HUES48 (cell line): ENCODE data around the gene CNTNAP2.

Experiments
- H3K27ac ChIP-seq: one replicate; pipeline ENCODE4 v1.7.0; 2013; ENCODE audit warnings: low read depth, low read length, inconsistent platforms
- H3K27me3 ChIP-seq: 2 replicates; pipeline ENCODE4 v1.6.1; 2013; ENCODE audit warnings: mild to moderate bottlenecking, low read length; ENCODE audit not compliant: control insufficient read depth, insufficient read depth
- H3K36me3 ChIP-seq: 2 replicates; pipeline ENCODE4 v1.6.1; 2013; ENCODE audit warnings: low read length; ENCODE audit not compliant: control insufficient read depth, insufficient read depth
- H3K4me1 ChIP-seq: 2 replicates; pipeline ENCODE4 v1.6.1; 2013; ENCODE audit warnings: mild to moderate bottlenecking, low read length; ENCODE audit not compliant: control insufficient read depth, insufficient read depth
- H3K4me3 ChIP-seq: 2 replicates; pipeline ENCODE4 v1.5.1; 2013; ENCODE audit warnings: mild to moderate bottlenecking, low read depth, low read length
- H3K9ac ChIP-seq: 2 replicates; pipeline ENCODE4 v1.6.1; 2013; ENCODE audit warnings: mild to moderate bottlenecking, low read depth, low read length, moderate library complexity
- H3K9me3 ChIP-seq: 2 replicates; pipeline ENCODE4 v1.6.1; 2013; ENCODE audit warnings: low read length; ENCODE audit not compliant: control insufficient read depth, insufficient read depth

Gene CNTNAP2

GRCh38 chr7:147483634-147484292, 1367.2 kb downstream of the CNTNAP2 start:
- H3K27me3 ChIP-seq, result no peaks in the 10 kb centered on the region
- H3K9me3 ChIP-seq, result no peaks in the 10 kb centered on the region
- H3K36me3 ChIP-seq, result no peaks in the 10 kb centered on the region
- H3K4me1 ChIP-seq, result no peaks in the 10 kb centered on the region
- H3K27ac ChIP-seq, result no peak overlapping the region
- H3K9ac ChIP-seq, result no peak overlapping the region
- H3K4me3 ChIP-seq, result no peak overlapping the region

- Histone ChIP-seq H3K27me3 (no peaks in the 10 kb centered on the region), H3K9ac (no peak overlapping the region), H3K36me3 (no peaks in the 10 kb centered on the region), H3K4me3 (no peak overlapping the region), H3K4me1 (no peaks in the 10 kb centered on the region), H3K9me3 (no peaks in the 10 kb centered on the region), H3K27ac (no peak overlapping the region)
These were observed 1369.1 kb downstream of the CNTNAP2 start for GRCh38 chr7:147485660-147486210.

- H3K36me3 ChIP-seq, result no peaks in the 10 kb centered on the region
- H3K27me3 ChIP-seq, result no peaks in the 10 kb centered on the region
- no peak overlapping the region for H3K27ac ChIP-seq
- H3K9me3 ChIP-seq, result no peaks in the 10 kb centered on the region; the same call in 1 of the 2 replicates
- no peak overlapping the region for H3K9ac ChIP-seq
- H3K4me3 ChIP-seq, result no peak overlapping the region
- H3K4me1 ChIP-seq, result no peaks in the 10 kb centered on the region
These were observed 1376.0 kb downstream of the CNTNAP2 start for GRCh38 chr7:147492606-147493005.

DNA sequence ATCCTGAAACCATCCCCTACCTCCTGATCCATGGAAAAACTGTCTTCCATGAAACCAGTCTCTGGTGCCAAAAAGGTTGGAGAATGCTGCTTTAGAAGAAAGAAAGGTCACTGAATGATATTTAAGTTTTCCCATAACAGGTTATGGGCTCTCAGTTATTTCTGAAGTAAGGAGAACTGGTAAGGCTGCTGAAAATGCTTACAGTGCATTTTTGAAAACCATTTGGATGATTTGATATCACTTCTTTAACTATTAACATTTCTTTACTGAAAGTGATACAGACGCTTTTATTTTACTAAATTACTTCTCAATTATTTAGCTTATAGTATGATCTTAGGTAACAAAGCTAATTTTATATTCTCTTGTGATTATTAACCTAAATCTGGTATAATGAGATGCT, 1379.6 kb downstream of the CNTNAP2 start:
- Histone ChIP-seq H3K9me3 (no peaks in the 10 kb centered on the region; the same call in 1 of the 2 replicates), H3K27ac (no peak overlapping the region), H3K36me3 (no peaks in the 10 kb centered on the region), H3K4me1 (no peaks in the 10 kb centered on the region), H3K27me3 (no peaks in the 10 kb centered on the region), H3K4me3 (no peak overlapping the region), H3K9ac (no peak overlapping the region)

DNA sequence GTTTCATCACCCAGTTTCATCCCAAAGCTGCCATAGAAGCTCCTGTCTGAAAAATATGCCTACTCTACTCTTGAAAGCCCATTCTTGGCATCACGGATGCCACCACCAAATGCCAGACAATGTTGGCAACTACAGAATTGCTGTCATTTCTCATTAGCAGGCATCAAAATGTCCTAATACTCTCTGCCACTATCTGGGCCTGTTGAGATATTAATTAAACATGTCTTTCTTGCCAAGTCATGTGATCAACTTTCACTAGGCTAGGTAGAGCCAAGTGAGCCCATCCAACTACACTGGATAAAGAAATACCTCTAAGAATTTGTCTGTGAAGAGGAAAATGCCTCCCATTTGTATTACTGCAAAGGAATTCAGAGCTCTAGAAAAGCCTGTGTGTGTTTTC, 1380.6 kb downstream of the CNTNAP2 start:
- H3K36me3 ChIP-seq, result no peaks in the 10 kb centered on the region
- H3K27ac ChIP-seq, result no peak overlapping the region
- no peak overlapping the region for H3K9ac ChIP-seq
- H3K4me1 ChIP-seq, result no peaks in the 10 kb centered on the region
- H3K4me3 ChIP-seq, result no peak overlapping the region
- H3K27me3 ChIP-seq, result no peaks in the 10 kb centered on the region
- no peaks in the 10 kb centered on the region; the same call in 1 of the 2 replicates for H3K9me3 ChIP-seq

GRCh38 chr7:147498081-147498480, 1381.5 kb downstream of the CNTNAP2 start:
- H3K9me3 ChIP-seq, result no peaks in the 10 kb centered on the region; the same call in 1 of the 2 replicates
- no peaks in the 10 kb centered on the region for H3K36me3 ChIP-seq
- no peak overlapping the region for H3K4me3 ChIP-seq
- H3K27ac ChIP-seq, result no peak overlapping the region
- H3K27me3 ChIP-seq, result no peaks in the 10 kb centered on the region
- H3K4me1 ChIP-seq, result no peaks in the 10 kb centered on the region
- H3K9ac ChIP-seq, result no peak overlapping the region

- no peaks in the 10 kb centered on the region; the same call in 1 of the 2 replicates for H3K9me3 ChIP-seq
- H3K4me3 ChIP-seq, result no peak overlapping the region
- H3K27ac ChIP-seq, result no peak overlapping the region
These were observed 1392.5 kb downstream of the CNTNAP2 start for GRCh38 chr7:147509035-147509501.

DNA sequence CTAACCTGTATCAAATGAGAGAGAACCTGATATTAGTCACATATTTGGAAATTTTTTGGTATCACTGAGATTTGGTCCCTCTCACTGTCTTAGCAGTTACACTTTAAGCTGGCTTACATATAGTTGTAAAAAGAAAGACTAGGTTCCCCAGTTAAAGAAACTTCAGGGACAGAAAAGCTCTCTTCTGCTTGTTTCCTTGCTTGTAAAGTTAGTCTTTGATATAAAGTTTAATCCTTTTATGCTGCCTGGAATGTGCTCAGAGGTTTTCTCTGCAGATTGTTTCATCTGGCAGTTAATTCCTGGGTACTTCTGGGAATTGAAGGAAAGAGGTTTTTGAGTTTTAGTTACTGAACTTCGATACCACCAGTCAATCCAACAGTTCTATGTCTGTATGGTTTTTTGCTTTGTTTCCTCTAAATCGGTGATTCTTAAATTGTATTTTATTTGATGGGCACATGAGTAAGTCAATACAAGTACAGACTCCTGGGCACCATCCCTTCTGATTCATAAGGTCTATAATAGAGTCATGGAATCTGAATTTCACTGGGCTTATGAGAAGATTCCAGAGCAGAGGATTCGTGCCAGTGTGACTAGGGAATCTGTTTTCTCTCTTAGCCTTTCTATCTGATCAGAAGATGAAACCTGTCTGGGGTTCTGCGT, 1393.1 kb downstream of the CNTNAP2 start:
- Histone ChIP-seq H3K9ac (no peak overlapping the region), H3K9me3 (no peaks in the 10 kb centered on the region; the same call in 1 of the 2 replicates), H3K27ac (no peak overlapping the region), H3K27me3 (no peaks in the 10 kb centered on the region), H3K4me3 (no peak overlapping the region), H3K36me3 (no peaks in the 10 kb centered on the region), H3K4me1 (no peaks in the 10 kb centered on the region)

More at GRCh38 chr7:147509035-147509501, 1392.5 kb downstream of the CNTNAP2 start:
- H3K27me3 ChIP-seq, result no peaks in the 10 kb centered on the region
- no peaks in the 10 kb centered on the region for H3K36me3 ChIP-seq
- no peak overlapping the region for H3K9ac ChIP-seq
- no peaks in the 10 kb centered on the region for H3K4me1 ChIP-seq

- H3K4me3 ChIP-seq, result no peak overlapping the region
- no peaks in the 10 kb centered on the region; the same call in 1 of the 2 replicates for H3K9me3 ChIP-seq
- H3K27me3 ChIP-seq, result no peaks in the 10 kb centered on the region
- no peaks in the 10 kb centered on the region for H3K36me3 ChIP-seq
- no peak overlapping the region for H3K27ac ChIP-seq
- H3K4me1 ChIP-seq, result no peaks in the 10 kb centered on the region
- H3K9ac ChIP-seq, result no peak overlapping the region
These were observed 1393.6 kb downstream of the CNTNAP2 start for GRCh38 chr7:147510201-147510542.

GRCh38 chr7:147510923-147511322, 1394.3 kb downstream of the CNTNAP2 start:
- H3K27me3 ChIP-seq, result no peaks in the 10 kb centered on the region
- H3K9ac ChIP-seq, result no peak overlapping the region
- H3K4me1 ChIP-seq, result no peaks in the 10 kb centered on the region
- no peaks in the 10 kb centered on the region for H3K36me3 ChIP-seq
- no peak overlapping the region for H3K27ac ChIP-seq
- no peaks in the 10 kb centered on the region; the same call in 1 of the 2 replicates for H3K9me3 ChIP-seq
- H3K4me3 ChIP-seq, result no peak overlapping the region

DNA sequence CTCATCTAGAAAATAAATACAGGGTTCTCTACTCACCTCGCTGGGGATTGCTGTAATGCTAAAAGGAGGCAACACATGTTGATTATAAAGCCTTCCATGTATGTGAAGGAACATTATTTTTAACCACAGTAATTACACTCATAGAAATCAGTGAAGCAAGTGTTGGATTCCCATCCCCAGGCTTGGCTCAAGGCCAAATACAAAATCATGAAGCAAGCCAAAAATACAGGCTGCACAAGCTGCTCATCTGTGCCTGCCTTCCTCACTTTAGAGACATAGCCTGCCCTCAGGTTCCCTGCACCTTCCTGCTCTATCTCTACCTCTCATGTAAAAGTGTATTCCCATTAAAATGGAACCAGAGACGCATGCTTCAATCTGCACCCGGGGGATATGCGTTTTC, 1396.8 kb downstream of the CNTNAP2 start:
- H3K27me3 ChIP-seq, result no peaks in the 10 kb centered on the region
- no peaks in the 10 kb centered on the region for H3K4me1 ChIP-seq
- no peak overlapping the region for H3K4me3 ChIP-seq
- H3K27ac ChIP-seq, result no peak overlapping the region
- no peaks in the 10 kb centered on the region for H3K36me3 ChIP-seq
- H3K9me3 ChIP-seq, result no peaks in the 10 kb centered on the region
- no peak overlapping the region for H3K9ac ChIP-seq
